Measurements from ENCODE around the gene CCNL2. TPM values are rescaled to one million over a fixed set of nuclear protein-coding genes. Genes with fewer than 3 reads are reported as not detected.
"Not testable (repeated sequence)": the region's sequence is repeated elsewhere in the genome, so short reads cannot be mapped to it uniquely, and the experiment has no call there.

CCNL2 gene
- total RNA-seq, 1 experiment from 2014 or later: 173 TPM

GRCh38 chr1:1403653-1404052 is 4.5 kb upstream of the CCNL2 start:
- Histone ChIP-seq H3K9ac (ENCODE audit: extremely low read depth, insufficient read length, low read length) (no peak overlapping the region), H3K4me1 (ENCODE audit: insufficient read depth, low read length) (0 out of 2 replicates have a peak, but pooled peaks cover 3% of the 10 kb centered on the region), H3K79me2 (ENCODE audit: insufficient read depth, low read length) (peaks cover 10% of the 10 kb centered on the region; the same call in 1 of the 2 replicates), H3T11ph (ENCODE audit: low read length) (no peak overlapping the region), H3K18ac (ENCODE audit: insufficient read length, low read depth, low read length) (no peak overlapping the region), H2AFZ (ENCODE audit: low read length) (no peak overlapping the region), H4K20me1 (ENCODE audit: control insufficient read depth, insufficient read depth, insufficient read length) (peaks cover 2% of the 10 kb centered on the region), H4K8ac (replicated peaks; ENCODE audit: insufficient read length, low read depth, low read length) (no peak overlapping the region), H3K14ac (ENCODE audit: insufficient read depth, low read length) (no peak overlapping the region), H3K79me1 (ENCODE audit: insufficient read depth, low read depth, low read length, poor library complexity, severe bottlenecking) (peaks cover 2% of the 10 kb centered on the region), H2BK5ac (ENCODE audit: insufficient read length, low read length) (no peak overlapping the region), H2BK15ac (ENCODE audit: low read depth, low read length) (no peak overlapping the region), H3K9me3 (ENCODE audit: control insufficient read depth, low read depth, low read length) (no peaks in the 10 kb centered on the region), H3K4me2 (ENCODE audit: insufficient read depth, insufficient read length, low read length) (no peak overlapping the region), H2BK120ac (ENCODE audit: low read depth, low read length, poor library complexity, severe bottlenecking) (no peak overlapping the region), H3K23ac (ENCODE audit: insufficient read length, low read depth, low read length) (no peak overlapping the region), H3K23me2 (ENCODE audit: insufficient read length, low read depth, low read length, poor library complexity, severe bottlenecking) (peaks cover 14% of the 10 kb centered on the region), H2BK20ac (ENCODE audit: low read depth, low read length, poor library complexity, severe bottlenecking) (no peak overlapping the region), H2AK5ac (ENCODE audit: insufficient read length, low read length) (no peak overlapping the region), H2BK12ac (ENCODE audit: insufficient read length, low read depth, low read length) (no peak overlapping the region), H4K91ac (ENCODE audit: insufficient read length, low read depth, low read length) (no peak overlapping the region), H3K56ac (ENCODE audit: insufficient read length, low read depth, low read length) (no peak overlapping the region), H3K27ac (ENCODE audit: insufficient read length, low read depth, low read length) (no peak overlapping the region), H3K27me3 (ENCODE audit: insufficient read depth, low read length) (no peaks in the 10 kb centered on the region), H3K4ac (ENCODE audit: low read depth, low read length) (no peak overlapping the region), H4K5ac (ENCODE audit: insufficient read length, low read depth, low read length) (no peak overlapping the region)
- no CpG with 5 or more reads among the region's 7 CpGs for WGBS (ENCODE audit: extremely low coverage, insufficient read length, low lambda C conversion rate)
- TF ChIP-seq CTCF (conservative IDR thresholded peaks at IDR 0.05): no peak
- peaks cover 43 to 84% (median 65%) of the 10 kb centered on the region in 3 experiments for H3K36me3 Mint-ChIP-seq (ENCODE audit: insufficient read depth in 1 of 3, low read depth in 3 of 3)
- H3K27me3 Mint-ChIP-seq (ENCODE audit: low read depth): peaks cover 1% of the 10 kb centered on the region; the same call in 1 of the 2 replicates
- H3K27ac Mint-ChIP-seq: peak overlapping the region; percentile 12 to 32 (median 16); a peak in 4 of 7 replicates
- peaks cover 28 to 44% of the 10 kb centered on the region in 2 experiments for H3K4me1 Mint-ChIP-seq
- DNase-seq: no peak
- H3K4me3 Mint-ChIP-seq: peak overlapping the region in 1 of 2 experiments; percentile 35; a peak in 2 of 5 replicates
- no peaks in the 10 kb centered on the region; a peak in 2 of 5 replicates for H3K9me3 Mint-ChIP-seq

GRCh38 chr1:1402901-1403392 is 3.8 kb upstream of the CCNL2 start:
- not testable (repeated sequence) for H4K5ac ChIP-seq (ENCODE audit: insufficient read length, low read depth, low read length); H2AK5ac ChIP-seq (ENCODE audit: insufficient read length, low read length); H2BK120ac ChIP-seq (ENCODE audit: low read depth, low read length, poor library complexity, severe bottlenecking); H2AFZ ChIP-seq (ENCODE audit: low read length); H3K56ac ChIP-seq (ENCODE audit: insufficient read length, low read depth, low read length); H3K4me2 ChIP-seq (ENCODE audit: insufficient read depth, insufficient read length, low read length); H2BK12ac ChIP-seq (ENCODE audit: insufficient read length, low read depth, low read length); H3K27me3 ChIP-seq (ENCODE audit: insufficient read depth, low read length); H3K27me3 Mint-ChIP-seq (ENCODE audit: low read depth); H3K9me3 Mint-ChIP-seq; H4K91ac ChIP-seq (ENCODE audit: insufficient read length, low read depth, low read length); DNase-seq; H3K9ac ChIP-seq (ENCODE audit: extremely low read depth, insufficient read length, low read length); H3K4ac ChIP-seq (ENCODE audit: low read depth, low read length); H2BK15ac ChIP-seq (ENCODE audit: low read depth, low read length); H3K79me1 ChIP-seq (ENCODE audit: insufficient read depth, low read depth, low read length, poor library complexity, severe bottlenecking); H3K18ac ChIP-seq (ENCODE audit: insufficient read length, low read depth, low read length); H3T11ph ChIP-seq (ENCODE audit: low read length); H3K27ac ChIP-seq (ENCODE audit: insufficient read length, low read depth, low read length); H2BK5ac ChIP-seq (ENCODE audit: insufficient read length, low read length); H3K4me1 ChIP-seq (ENCODE audit: insufficient read depth, low read length); H2BK20ac ChIP-seq (ENCODE audit: low read depth, low read length, poor library complexity, severe bottlenecking); H3K14ac ChIP-seq (ENCODE audit: insufficient read depth, low read length); H3K9me3 ChIP-seq (ENCODE audit: control insufficient read depth, low read depth, low read length); H4K8ac ChIP-seq (replicated peaks; ENCODE audit: insufficient read length, low read depth, low read length); H3K23ac ChIP-seq (ENCODE audit: insufficient read length, low read depth, low read length); H3K4me3 Mint-ChIP-seq; H4K20me1 ChIP-seq (ENCODE audit: control insufficient read depth, insufficient read depth, insufficient read length)
- H3K4me1 Mint-ChIP-seq: peaks cover 27 to 44% of the 10 kb centered on the region in 2 experiments
- peaks cover 48 to 85% (median 64%) of the 10 kb centered on the region in 3 experiments for H3K36me3 Mint-ChIP-seq (ENCODE audit: insufficient read depth in 1 of 3, low read depth in 3 of 3)
- Histone ChIP-seq H3K79me2 (ENCODE audit: insufficient read depth, low read length) (peaks cover 16% of the 10 kb centered on the region; the same call in 1 of the 2 replicates), H3K23me2 (ENCODE audit: insufficient read length, low read depth, low read length, poor library complexity, severe bottlenecking) (peaks cover 18% of the 10 kb centered on the region)
- peak overlapping the region in 1 of 3 experiments; percentile 66; a peak in 2 of 7 replicates for H3K27ac Mint-ChIP-seq
- no CpG with 5 or more reads among the region's 9 CpGs for WGBS (ENCODE audit: extremely low coverage, insufficient read length, low lambda C conversion rate)
